Activated T-helper 2 cell treated with anti-CD3 and anti-CD28 coated beads, Interferon-gamma antibody, Interleukin-2, Interleukin-4, amounts not matched to agents 10 μg/mL and 5 μg/mL and 100 μg/mL, durations not matched to agents 14 hours and 24 hours and 36 hours (primary cell): ENCODE measurements around the gene MAN1A2. TPM values are rescaled to one million over a fixed set of nuclear protein-coding genes. Genes with fewer than 3 reads are reported as not detected.
A peak's percentile ranks its signal among the peaks of the same experiment; 100 is the strongest.

Source experiments
- DNase-seq: peaks from one replicate; pipeline ENCODE4 v3.0.0; 2021; ENCODE audit warnings: low spot score
- H3K27ac Mint-ChIP-seq: one replicate; pipeline ENCODE4 v1.8.0; 2021; ENCODE audit warnings: mixed read lengths
- H3K27me3 Mint-ChIP-seq: one replicate; pipeline ENCODE4 v1.8.0; 2021; ENCODE audit warnings: low read depth, mixed read lengths
- H3K36me3 Mint-ChIP-seq: one replicate; pipeline ENCODE4 v1.8.0; 2021; ENCODE audit warnings: low read depth, mixed read lengths
- H3K4me1 Mint-ChIP-seq: one replicate; pipeline ENCODE4 v1.8.0; 2021; ENCODE audit warnings: low read depth, mixed read lengths
- H3K4me3 Mint-ChIP-seq: one replicate; pipeline ENCODE4 v1.8.0; 2021; ENCODE audit warnings: low read depth, mild to moderate bottlenecking, moderate library complexity, mixed read lengths
- H3K9me3 Mint-ChIP-seq: one replicate; pipeline ENCODE4 v1.8.0; 2021; ENCODE audit warnings: mixed read lengths
- intact Hi-C: fragments of 100-400 bp; cut with micrococcal nuclease; formaldehyde crosslinking; loops from one replicate; pipeline ENCODE4 v1.15.1; 2023
- total RNA-seq: library from RNA; stranded (reverse); gene quantifications from 2 replicates; pipeline ENCODE4 v1.2.3, GENCODE V29; 2022

The MAN1A2 gene
- total RNA-seq, 1 donor from 2014 or later = 27.1 TPM

GRCh38 chr1:117366177-117367045 lies 838 bp upstream of the MAN1A2 start:
- H3K4me1 Mint-ChIP-seq = peaks cover 49% of the 10 kb centered on the region
- H3K27ac Mint-ChIP-seq = peak overlapping the region; percentile 93
- H3K4me3 Mint-ChIP-seq = peak overlapping the region; percentile 90
- no peaks in the 10 kb centered on the region for H3K27me3 Mint-ChIP-seq
- H3K9me3 Mint-ChIP-seq = no peaks in the 10 kb centered on the region
- DNase-seq = peak; percentile 75
- peaks cover 4% of the 10 kb centered on the region for H3K36me3 Mint-ChIP-seq
- intact Hi-C loops = loop anchor here (1.0 to 10.0 kb wide), 6 partner anchors 239 to 563 kb away; partner anchors contain the start of genes GDAP2, TRIM45, TTF2 and WDR3

DNA sequence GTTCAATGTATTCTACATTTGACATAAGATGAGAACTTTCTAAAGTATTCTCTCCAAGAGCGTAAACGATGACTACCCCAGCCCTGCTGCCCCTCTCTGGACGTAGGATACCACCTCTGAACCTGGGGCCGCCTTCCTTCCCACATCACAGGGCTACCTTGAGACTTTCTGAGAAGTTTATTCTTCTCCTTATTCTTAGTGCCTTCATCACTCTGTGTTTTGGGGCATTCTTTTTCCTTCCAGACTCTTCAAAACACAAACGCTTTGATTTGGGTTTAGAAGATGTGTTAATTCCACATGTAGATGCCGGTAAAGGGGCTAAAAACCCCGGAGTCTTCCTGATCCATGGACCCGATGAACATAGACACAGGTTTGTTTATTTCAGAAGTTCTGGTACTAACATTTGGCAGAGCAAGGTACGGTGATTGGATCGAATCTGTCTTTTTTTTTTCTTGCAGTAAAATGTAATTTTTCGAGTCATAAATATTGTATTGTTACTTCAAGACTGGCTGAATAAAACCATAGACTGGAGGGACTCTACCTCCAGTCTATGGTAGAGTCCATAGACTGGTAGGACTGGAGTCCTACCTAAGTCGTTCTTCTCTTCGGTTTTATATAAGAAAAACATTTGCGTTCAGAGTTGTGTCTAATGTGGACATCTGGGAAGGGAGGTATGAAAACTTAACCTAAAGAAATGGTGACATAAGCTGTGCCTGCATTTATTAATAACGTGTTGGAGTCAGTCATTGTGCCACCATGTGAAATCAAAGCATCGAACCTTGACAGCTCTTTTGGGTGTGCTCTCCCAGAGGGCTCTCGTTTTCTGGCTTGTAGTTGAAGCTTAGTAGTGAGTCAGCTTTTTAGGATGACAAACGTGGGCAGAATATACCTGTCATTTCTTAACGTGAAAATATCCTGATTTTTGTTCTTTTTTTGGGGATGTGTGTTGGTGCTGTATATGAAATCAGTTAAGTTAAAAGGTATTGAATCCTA lies 1.2 kb downstream of the MAN1A2 start:
- H3K4me1 Mint-ChIP-seq = peaks cover 61% of the 10 kb centered on the region
- peak overlapping the region; percentile 66 for H3K27ac Mint-ChIP-seq
- no peaks in the 10 kb centered on the region for H3K9me3 Mint-ChIP-seq
- peak overlapping the region; percentile 88 for H3K4me3 Mint-ChIP-seq
- no peaks in the 10 kb centered on the region for H3K27me3 Mint-ChIP-seq
- H3K36me3 Mint-ChIP-seq = peaks cover 12% of the 10 kb centered on the region
- DNase-seq = no peak
- intact Hi-C loops = loop anchor here (5.0 to 10.0 kb wide), 4 partner anchors 244 to 386 kb away; partner anchors contain the start of genes TRIM45 and TTF2

- intact Hi-C loops = no loop called here
- Mint-ChIP-seq H3K4me1 (peaks cover 56% of the 10 kb centered on the region), H3K9me3 (no peaks in the 10 kb centered on the region), H3K27ac (no peak overlapping the region), H3K27me3 (no peaks in the 10 kb centered on the region), H3K4me3 (peak overlapping the region; percentile 68), H3K36me3 (peaks cover 12% of the 10 kb centered on the region)
- no peak for DNase-seq
These were observed 2.8 kb downstream of the MAN1A2 start for GRCh38 chr1:117370071-117370470.

DNA sequence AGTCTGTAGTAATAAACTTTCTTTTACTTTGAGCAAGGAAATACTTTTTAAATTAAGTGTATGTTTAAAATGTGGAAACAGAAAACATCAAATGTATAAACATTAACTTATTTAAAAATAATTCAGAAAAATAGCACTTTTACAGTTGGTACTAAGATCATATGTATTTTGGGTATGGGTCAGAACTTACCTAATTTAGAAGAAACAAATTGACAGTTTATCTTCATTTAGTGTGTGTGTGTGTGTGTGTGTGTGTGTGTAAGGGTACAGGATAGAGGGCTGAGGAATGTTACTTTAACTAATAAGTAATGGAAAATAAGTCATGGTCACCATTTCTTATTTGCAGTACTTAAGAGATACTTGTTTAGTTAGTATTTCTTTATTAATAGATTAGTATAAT lies 3.3 kb downstream of the MAN1A2 start:
- Mint-ChIP-seq H3K27me3 (no peaks in the 10 kb centered on the region), H3K27ac (no peak overlapping the region), H3K4me1 (peaks cover 52% of the 10 kb centered on the region), H3K9me3 (no peaks in the 10 kb centered on the region), H3K4me3 (peak overlapping the region; percentile 68), H3K36me3 (peaks cover 11% of the 10 kb centered on the region)
- intact Hi-C loops = no loop called here
- DNase-seq = no peak

DNA sequence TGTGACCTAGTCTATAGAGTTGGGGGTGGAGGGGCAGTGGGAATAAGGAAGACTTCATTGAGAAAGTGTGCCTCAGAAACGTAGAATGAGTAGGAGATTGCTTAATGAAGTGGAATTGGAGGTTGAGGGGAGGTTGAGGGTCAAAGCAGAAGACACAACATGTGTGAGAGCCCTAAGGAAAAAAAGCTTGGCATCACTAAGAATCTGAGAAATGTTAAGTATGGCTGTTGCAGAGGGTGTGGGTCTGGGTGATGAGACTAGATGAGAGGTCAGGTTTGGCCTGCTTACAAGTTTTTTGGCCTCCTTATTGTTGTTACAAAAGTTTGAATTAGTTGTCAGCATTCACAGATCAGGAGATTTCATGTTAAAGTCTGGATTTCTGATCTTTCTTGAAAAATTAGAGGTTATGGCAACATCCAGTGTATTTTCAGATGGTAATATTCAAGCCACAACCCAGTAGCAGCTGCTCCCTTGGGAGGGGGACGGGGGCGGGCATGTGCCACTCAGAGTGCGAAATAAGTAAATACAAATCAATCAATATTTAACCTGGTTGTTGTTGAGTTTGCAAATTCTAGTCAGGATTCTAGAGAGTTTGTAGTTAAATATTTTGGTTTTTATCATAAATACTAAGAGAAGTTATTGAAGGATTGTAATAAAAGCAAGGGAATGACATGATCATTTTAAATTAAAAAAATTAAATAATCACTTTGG lies 4.3 kb downstream of the MAN1A2 start:
- Mint-ChIP-seq H3K9me3 (no peaks in the 10 kb centered on the region), H3K27ac (no peak overlapping the region), H3K27me3 (no peaks in the 10 kb centered on the region), H3K36me3 (peaks cover 13% of the 10 kb centered on the region), H3K4me1 (peaks cover 42% of the 10 kb centered on the region), H3K4me3 (no peak overlapping the region)
- no peak for DNase-seq
- intact Hi-C loops = no loop called here

DNA sequence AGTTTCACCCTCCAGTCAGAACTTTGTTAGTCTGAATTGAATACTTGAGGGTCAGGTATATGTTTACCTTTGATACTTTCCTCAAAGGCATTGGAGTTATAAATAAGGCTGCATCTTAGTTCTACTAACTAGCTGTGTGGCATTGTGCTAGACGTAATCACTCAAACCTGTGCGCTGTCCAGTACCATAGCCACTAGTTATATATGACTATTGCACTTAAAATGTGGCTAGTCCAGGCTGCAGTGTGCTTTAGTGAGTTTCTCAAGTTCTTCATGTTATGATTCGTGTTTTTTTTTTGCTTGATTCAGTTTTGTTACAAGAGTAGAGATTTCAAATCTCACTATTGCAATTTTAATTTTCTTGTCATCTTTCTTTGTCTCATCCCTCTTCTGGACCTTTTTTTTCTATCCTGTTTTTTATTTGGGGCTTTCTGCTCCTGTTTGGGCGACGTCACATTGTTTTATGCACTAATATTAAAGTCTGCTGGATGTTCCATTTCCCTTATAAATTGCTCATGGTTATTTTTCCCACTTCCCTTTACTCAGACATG lies 5.7 kb downstream of the MAN1A2 start:
- Mint-ChIP-seq H3K36me3 (peaks cover 14% of the 10 kb centered on the region), H3K9me3 (no peaks in the 10 kb centered on the region), H3K27me3 (no peaks in the 10 kb centered on the region), H3K27ac (no peak overlapping the region), H3K4me3 (no peak overlapping the region), H3K4me1 (peaks cover 39% of the 10 kb centered on the region)
- intact Hi-C loops = no loop called here
- DNase-seq = no peak

- intact Hi-C loops = no loop called here
- Mint-ChIP-seq H3K4me1 (peaks cover 30% of the 10 kb centered on the region), H3K4me3 (no peak overlapping the region)
These were observed 6.7 kb downstream of the MAN1A2 start for GRCh38 chr1:117373932-117374331.

DNA sequence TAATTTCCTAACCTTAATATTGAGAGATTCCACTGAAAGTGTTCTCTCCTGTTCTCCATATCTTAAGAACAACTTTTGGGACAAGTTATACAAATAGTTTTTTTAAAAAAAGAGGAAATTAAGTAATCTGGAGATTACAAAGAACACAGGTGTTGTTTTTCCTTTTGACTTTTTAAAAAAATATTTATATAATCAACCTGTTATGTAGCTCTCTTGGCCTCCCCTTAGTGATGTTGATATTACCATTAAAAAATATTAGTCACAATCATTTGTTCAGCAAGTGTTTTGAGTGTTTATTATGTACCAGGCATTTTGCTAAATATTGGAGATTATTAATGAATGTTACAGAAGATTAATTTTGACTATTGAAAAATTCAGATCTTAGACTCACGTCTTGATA lies 8.1 kb downstream of the MAN1A2 start:
- Mint-ChIP-seq H3K27me3 (no peaks in the 10 kb centered on the region), H3K36me3 (peaks cover 17% of the 10 kb centered on the region), H3K27ac (no peak overlapping the region), H3K4me3 (no peak overlapping the region), H3K4me1 (peaks cover 19% of the 10 kb centered on the region), H3K9me3 (peaks cover 2% of the 10 kb centered on the region)
- intact Hi-C loops = no loop called here
- DNase-seq = no peak

More at GRCh38 chr1:117373932-117374331, 6.7 kb downstream of the MAN1A2 start:
- Mint-ChIP-seq H3K27ac (no peak overlapping the region), H3K36me3 (peaks cover 14% of the 10 kb centered on the region), H3K9me3 (no peaks in the 10 kb centered on the region), H3K27me3 (no peaks in the 10 kb centered on the region)
- no peak for DNase-seq

GRCh38 chr1:117387060-117387633 lies 19.9 kb downstream of the MAN1A2 start:
- H3K4me3 Mint-ChIP-seq = no peak overlapping the region
- H3K4me1 Mint-ChIP-seq = peaks cover 20% of the 10 kb centered on the region
- no peak for DNase-seq
- H3K27ac Mint-ChIP-seq = no peak overlapping the region
- H3K9me3 Mint-ChIP-seq = peaks cover 25% of the 10 kb centered on the region
- peaks cover 14% of the 10 kb centered on the region for H3K36me3 Mint-ChIP-seq
- intact Hi-C loops = no loop called here
- no peaks in the 10 kb centered on the region for H3K27me3 Mint-ChIP-seq

GRCh38 chr1:117388328-117388727 lies 21.1 kb downstream of the MAN1A2 start:
- no peak for DNase-seq
- Mint-ChIP-seq H3K36me3 (peaks cover 14% of the 10 kb centered on the region), H3K27me3 (no peaks in the 10 kb centered on the region), H3K27ac (no peak overlapping the region), H3K4me3 (no peak overlapping the region), H3K4me1 (peaks cover 27% of the 10 kb centered on the region), H3K9me3 (peaks cover 17% of the 10 kb centered on the region)
- intact Hi-C loops = no loop called here

DNA sequence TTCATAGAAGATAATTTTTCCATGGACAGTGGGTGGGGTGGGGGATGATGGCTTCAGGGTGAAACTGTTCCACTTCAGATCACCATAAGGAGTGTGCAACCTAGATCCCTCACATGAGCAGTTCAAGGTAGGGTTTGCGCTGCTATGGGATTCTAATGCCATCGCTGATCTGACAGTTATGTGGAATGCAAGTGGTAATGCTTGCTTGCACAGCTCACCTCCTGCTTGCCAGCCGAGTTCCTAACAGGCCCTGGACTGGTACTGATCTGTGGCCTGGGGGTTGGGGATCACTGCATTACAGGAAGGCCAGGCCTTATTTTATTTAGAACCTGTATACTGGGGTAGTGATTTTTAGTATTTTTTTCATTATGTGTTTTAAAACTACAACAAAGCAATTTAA lies 22.0 kb downstream of the MAN1A2 start:
- DNase-seq = no peak
- no peaks in the 10 kb centered on the region for H3K27me3 Mint-ChIP-seq
- intact Hi-C loops = no loop called here
- H3K36me3 Mint-ChIP-seq = peaks cover 8% of the 10 kb centered on the region
- H3K9me3 Mint-ChIP-seq = peaks cover 8% of the 10 kb centered on the region
- H3K4me1 Mint-ChIP-seq = peaks cover 27% of the 10 kb centered on the region
- no peak overlapping the region for H3K27ac Mint-ChIP-seq
- H3K4me3 Mint-ChIP-seq = no peak overlapping the region

GRCh38 chr1:117389779-117390178 lies 22.5 kb downstream of the MAN1A2 start:
- Mint-ChIP-seq H3K9me3 (peaks cover 3% of the 10 kb centered on the region), H3K27ac (no peak overlapping the region), H3K4me3 (no peak overlapping the region), H3K27me3 (no peaks in the 10 kb centered on the region), H3K4me1 (peaks cover 27% of the 10 kb centered on the region), H3K36me3 (peaks cover 3% of the 10 kb centered on the region)
- DNase-seq = no peak
- intact Hi-C loops = no loop called here
